Activated CD8-positive, alpha-beta memory T cell treated with anti-CD3 and anti-CD28 coated beads, Interleukin-2, amount 50 U/mL, for 24 hours (primary cell): ENCODE data around the gene SPOCK3.
"Not testable (repeated sequence)": the region's sequence is repeated elsewhere in the genome, so short reads cannot be mapped to it uniquely, and the experiment has no call there.

ENCODE experiments used
- DNase-seq: peaks from one replicate; pipeline ENCODE4 v3.0.0-alpha.2; 2020; ENCODE audit errors: extremely low read depth

Gene SPOCK3

GRCh38 chr4:166823126-166823525 lies 411.2 kb downstream of the SPOCK3 start:
- no peak for DNase-seq

- DNase-seq: no peak
Observed at GRCh38 chr4:166822386-166822785, 411.9 kb downstream of the SPOCK3 start.

GRCh38 chr4:166816890-166817289 lies 417.4 kb downstream of the SPOCK3 start:
- DNase-seq: no peak

GRCh38 chr4:166808380-166808779 lies 425.9 kb downstream of the SPOCK3 start:
- DNase-seq: no peak

- no peak for DNase-seq
Observed at GRCh38 chr4:166802346-166802745, 431.9 kb downstream of the SPOCK3 start.

GRCh38 chr4:166798126-166798525 lies 436.2 kb downstream of the SPOCK3 start:
- no peak for DNase-seq

GRCh38 chr4:166777760-166778159 lies 456.5 kb downstream of the SPOCK3 start:
- DNase-seq: no peak

- no peak for DNase-seq
Observed at GRCh38 chr4:166763018-166763417, 471.3 kb downstream of the SPOCK3 start.

- no peak for DNase-seq
Observed at GRCh38 chr4:166741742-166742141, 492.6 kb downstream of the SPOCK3 start.

GRCh38 chr4:166739215-166739614 lies 495.1 kb downstream of the SPOCK3 start:
- DNase-seq: not testable (repeated sequence)

- no peak for DNase-seq
Observed at GRCh38 chr4:166737430-166737829, 496.9 kb downstream of the SPOCK3 start.

- no peak for DNase-seq
Observed at GRCh38 chr4:166735553-166735952, 498.7 kb downstream of the SPOCK3 start.

- no peak for DNase-seq
Observed at GRCh38 chr4:166734797-166735196, 499.5 kb downstream of the SPOCK3 start.

- no peak for DNase-seq
Observed at GRCh38 chr4:166733686-166734085, 500.6 kb downstream of the SPOCK3 start.

- DNase-seq: no peak
Observed at GRCh38 chr4:166726832-166727231, 507.5 kb downstream of the SPOCK3 start.

- DNase-seq: no peak
Observed at GRCh38 chr4:166724369-166724768, 509.9 kb downstream of the SPOCK3 start.

GRCh38 chr4:166723532-166724140 lies 510.7 kb downstream of the SPOCK3 start:
- DNase-seq: no peak

- not testable (repeated sequence) for DNase-seq
Observed at GRCh38 chr4:166715748-166716713, 518.3 kb downstream of the SPOCK3 start.

GRCh38 chr4:166700592-166700991 lies 533.7 kb downstream of the SPOCK3 start:
- no peak for DNase-seq

- DNase-seq: no peak
Observed at GRCh38 chr4:166688835-166689234, 545.5 kb downstream of the SPOCK3 start.

GRCh38 chr4:166687828-166688227 lies 546.5 kb downstream of the SPOCK3 start:
- no peak for DNase-seq
